SU-DHL-6 (cell line): ENCODE data around the gene INTS11.

Source experiments
- H2AFZ ChIP-seq: fragments of 200-600 bp; sonication (generic); 2 replicates; pipeline ENCODE4 v1.6.1; 2014; ENCODE audit warnings: low read depth, mild to moderate bottlenecking, moderate library complexity, mixed read lengths, antibody characterized with exemption, low read length; ENCODE audit not compliant: severe bottlenecking
- H3F3A ChIP-seq: fragments of 200-600 bp; shearing (Covaris generic); 2 replicates; pipeline ENCODE4 v1.6.0; 2016; ENCODE audit warnings: antibody characterized with exemption, mild to moderate bottlenecking; ENCODE audit not compliant: insufficient read depth
- H3K27ac ChIP-seq: fragments of 200-600 bp; sonication (generic); 2 replicates; pipeline ENCODE4 v1.5.1; 2016; ENCODE audit warnings: low read depth, mild to moderate bottlenecking, low read length, moderate library complexity, mixed read lengths
- H3K27me3 ChIP-seq: fragments of 200-600 bp; sonication (generic), shearing (Covaris generic); 2 replicates; pipeline ENCODE4 v1.6.0; 2014; ENCODE audit warnings: mild to moderate bottlenecking, low read length
- H3K36me3 ChIP-seq: fragments of 200-600 bp; sonication (generic); 2 replicates; pipeline ENCODE4 v1.6.1; 2014; ENCODE audit warnings: mild to moderate bottlenecking, low read length, mixed read lengths
- H3K4me2 ChIP-seq: fragments of 300-600, 200-600 bp; shearing (Covaris generic), sonication (generic); 2 replicates; pipeline ENCODE4 v1.6.0; 2014; ENCODE audit warnings: low read length, low read depth, mild to moderate bottlenecking; ENCODE audit not compliant: poor library complexity, severe bottlenecking
- H3K4me3 ChIP-seq: fragments of 200-600 bp; sonication (generic); 2 replicates; pipeline ENCODE4 v1.5.1; 2014; ENCODE audit warnings: antibody characterized with exemption, low read length, mild to moderate bottlenecking, mixed read lengths; ENCODE audit not compliant: insufficient read depth, poor library complexity, severe bottlenecking
- H3K79me2 ChIP-seq: fragments of 200-600 bp; sonication (generic); 2 replicates; pipeline ENCODE4 v1.6.1; 2014; ENCODE audit warnings: mild to moderate bottlenecking, low read length, moderate library complexity; ENCODE audit not compliant: insufficient read depth
- H3K9ac ChIP-seq: fragments of 200-600 bp; sonication (generic); 2 replicates; pipeline ENCODE4 v1.7.0; 2014; ENCODE audit warnings: mild to moderate bottlenecking, low read length
- H3K9me2 ChIP-seq: fragments of 200-600 bp; sonication (generic); replicated peaks from 2 replicates; pipeline ENCODE4 v1.6.1; 2014; ENCODE audit warnings: low read length; ENCODE audit not compliant: insufficient read depth
- H3K9me3 ChIP-seq: fragments of 200-600 bp; sonication (generic); 2 replicates; pipeline ENCODE4 v1.6.1; 2014; ENCODE audit warnings: low read length, mixed read lengths; ENCODE audit not compliant: insufficient read depth
- H4K20me1 ChIP-seq: fragments of 200-600 bp; sonication (generic); 2 replicates; pipeline ENCODE4 v1.6.1; 2014; ENCODE audit warnings: low read depth, mild to moderate bottlenecking, antibody characterized with exemption, low read length, moderate library complexity, mixed read lengths
- CTCF ChIP-seq: fragments of 200-600 bp; sonication (generic); IDR thresholded peaks from one replicate; pipeline ENCODE4 v1.5.1; 2017; ENCODE audit warnings: antibody characterized with exemption, mild to moderate bottlenecking, low read length, moderate library complexity; ENCODE audit not compliant: insufficient read depth, poor library complexity, severe bottlenecking
- EZH2phosphoT487 ChIP-seq: fragments of 200-600 bp; sonication (generic), shearing (Covaris generic); conservative IDR thresholded peaks from 2 replicates; pipeline ENCODE4 v1.6.1; 2018; ENCODE audit warnings: mild to moderate bottlenecking, antibody characterized with exemption, low read length, moderate library complexity, mixed read lengths

Gene INTS11

GRCh38 chr1:1352786-1353388 lies 28.4 kb upstream of the INTS11 start:
- TF ChIP-seq CTCF (no peak), EZH2phosphoT487 (no peak)
- H2AFZ ChIP-seq = no peak overlapping the region

GRCh38 chr1:1351511-1352427 lies 27.3 kb upstream of the INTS11 start:
- H3K27me3 ChIP-seq = no peaks in the 10 kb centered on the region
- no peaks in the 10 kb centered on the region for H3K9me2 ChIP-seq
- no peaks in the 10 kb centered on the region for H3K9me3 ChIP-seq
- no peak overlapping the region for H3K9ac ChIP-seq
- H4K20me1 ChIP-seq = no peaks in the 10 kb centered on the region
- no peak overlapping the region for H3K4me3 ChIP-seq
- no peak overlapping the region for H2AFZ ChIP-seq
- peaks cover 6% of the 10 kb centered on the region; the same call in 1 of the 2 replicates for H3F3A ChIP-seq
- 0 out of 2 replicates have a peak, but pooled peaks cover 1% of the 10 kb centered on the region for H3K79me2 ChIP-seq
- H3K36me3 ChIP-seq = no peaks in the 10 kb centered on the region
- no peak overlapping the region for H3K4me2 ChIP-seq
- no peak overlapping the region for H3K27ac ChIP-seq
- no peak for TF ChIP-seq CTCF
- no peak for TF ChIP-seq EZH2phosphoT487

More at GRCh38 chr1:1352786-1353388, 28.4 kb upstream of the INTS11 start:
- Histone ChIP-seq H3F3A (peaks cover 6% of the 10 kb centered on the region; the same call in 1 of the 2 replicates), H3K9me2 (no peaks in the 10 kb centered on the region), H3K27me3 (no peaks in the 10 kb centered on the region), H4K20me1 (no peaks in the 10 kb centered on the region), H3K4me3 (no peak overlapping the region), H3K27ac (no peak overlapping the region), H3K36me3 (no peaks in the 10 kb centered on the region), H3K9ac (no peak overlapping the region), H3K4me2 (no peak overlapping the region), H3K79me2 (no peaks in the 10 kb centered on the region), H3K9me3 (no peaks in the 10 kb centered on the region)

- Histone ChIP-seq H3F3A (peaks cover 6% of the 10 kb centered on the region; the same call in 1 of the 2 replicates), H3K27ac (peak within 1 kb of the TSS; percentile 62), H3K9me2 (no peaks in the 10 kb centered on the region), H4K20me1 (no peaks in the 10 kb centered on the region), H3K36me3 (no peaks in the 10 kb centered on the region), H3K9ac (peak within 1 kb of the TSS; percentile 78), H2AFZ (no peak within 1 kb of the TSS), H3K4me2 (peak within 1 kb of the TSS; percentile 91), H3K79me2 (peaks cover 6% of the 10 kb centered on the region; the same call in 1 of the 2 replicates), H3K4me3 (peak within 1 kb of the TSS; percentile 88), H3K27me3 (no peaks in the 10 kb centered on the region), H3K9me3 (no peaks in the 10 kb centered on the region)
- TF ChIP-seq EZH2phosphoT487 (no peak), CTCF (peak; percentile 43)
Measured at GRCh38 chr1:1349256-1350012, 25.0 kb upstream of the INTS11 start, which contains the start of gene DVL1. Gene DVL1, minus strand, starts transcription at chr1:1349418. Its CDS starts 353 bp downstream, at chr1:1349065.
